ENCODE data around the gene MAP3K13.
A peak's percentile ranks its signal among the peaks of the same experiment; 100 is the strongest.
"Not testable (repeated sequence)": the region's sequence is repeated elsewhere in the genome, so short reads cannot be mapped to it uniquely, and the experiment has no call there.

The MAP3K13 gene

DNA sequence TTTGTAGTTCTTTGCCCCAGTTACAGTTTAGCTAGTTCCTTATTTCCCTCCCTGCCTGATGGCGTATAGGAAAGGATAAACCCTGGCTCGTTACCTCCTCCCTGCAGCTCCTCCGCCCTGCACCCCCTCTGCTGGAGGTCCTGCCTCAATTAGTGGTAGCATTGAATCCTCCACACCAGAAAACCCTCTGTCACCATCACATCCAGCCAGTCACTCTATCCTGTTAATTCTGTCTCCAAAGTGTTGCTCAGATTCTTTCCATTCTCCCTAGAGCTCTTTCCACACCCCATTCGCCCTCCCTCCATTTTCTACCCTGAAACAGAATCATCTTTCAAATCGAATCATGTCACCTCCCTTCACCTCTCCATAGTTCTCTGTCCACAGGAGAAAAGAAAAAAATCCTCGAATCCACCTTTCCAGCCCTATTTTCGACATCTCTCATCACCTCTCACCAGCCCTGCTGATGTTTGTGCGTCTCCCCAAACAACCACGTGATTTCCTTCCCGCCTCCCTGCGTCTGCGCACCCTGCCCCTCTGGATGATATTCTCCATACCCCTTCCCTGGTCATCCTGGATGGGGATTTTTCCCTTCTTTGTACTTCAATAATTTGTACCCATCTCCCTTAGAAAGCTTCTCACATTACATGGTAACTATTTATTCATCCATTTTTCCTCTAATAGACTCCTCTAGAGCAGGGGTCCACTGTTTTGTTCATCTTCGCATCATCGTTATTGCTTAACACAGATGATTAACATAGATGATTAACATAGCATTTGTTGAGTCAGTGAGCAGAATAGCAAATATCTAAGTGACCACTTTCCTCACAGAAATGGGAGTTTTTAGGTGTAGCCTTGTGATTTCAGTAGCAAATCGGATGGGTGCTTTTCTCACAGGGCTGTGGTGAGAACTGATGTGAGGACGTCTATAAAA, 37.1 kb downstream of the MAP3K13 start:
- DNase-seq = no peak

DNA sequence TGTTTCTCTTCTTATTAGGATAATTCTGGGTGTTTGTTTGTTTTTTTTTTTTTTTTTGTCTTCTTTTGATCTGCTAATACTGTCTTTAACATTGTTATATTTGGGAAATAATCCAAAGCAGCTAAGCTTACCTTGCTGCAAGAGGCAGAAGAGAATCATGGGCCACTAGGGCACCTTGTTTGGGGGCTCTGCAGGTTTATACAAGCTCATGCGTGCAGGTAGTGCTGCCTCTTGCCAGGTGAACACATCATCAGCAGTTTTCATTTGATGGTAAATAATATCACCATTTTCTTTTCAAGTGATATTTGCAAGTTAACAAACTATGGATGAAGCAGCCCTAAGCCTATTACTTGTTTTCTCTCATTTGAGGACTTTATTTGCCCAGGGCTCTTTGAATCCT, 37.9 kb downstream of the MAP3K13 start:
- DNase-seq = no peak

DNA sequence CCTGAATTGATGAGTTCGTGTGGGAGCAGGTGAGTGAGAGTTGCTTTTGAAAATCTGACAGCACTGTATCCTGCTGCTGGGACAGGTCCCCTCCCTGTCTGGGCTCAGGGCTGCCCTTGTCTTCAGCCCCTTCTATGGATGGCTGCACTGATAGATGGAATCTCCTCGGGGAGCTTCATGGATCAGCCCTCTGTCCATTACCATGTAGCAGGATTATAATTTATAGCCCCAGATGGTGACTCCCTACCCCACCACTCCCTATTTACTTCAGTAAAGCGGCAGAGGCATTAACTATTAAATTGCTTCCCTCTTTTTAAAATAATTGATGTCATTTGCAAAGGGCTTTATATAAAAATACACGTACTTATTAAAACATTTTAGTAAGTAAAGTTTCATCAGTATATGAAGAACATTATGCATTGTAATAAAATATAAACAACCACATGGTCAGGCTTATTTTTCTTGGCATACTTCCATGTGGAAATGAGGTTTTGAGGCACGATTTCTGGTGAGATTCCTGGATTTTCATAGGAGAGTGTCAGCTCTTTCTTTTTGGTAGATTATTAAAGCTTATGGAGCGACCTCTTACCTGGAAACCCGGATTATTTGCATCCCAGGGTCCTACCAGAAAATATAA, 38.5 kb downstream of the MAP3K13 start:
- no peak for DNase-seq

DNA sequence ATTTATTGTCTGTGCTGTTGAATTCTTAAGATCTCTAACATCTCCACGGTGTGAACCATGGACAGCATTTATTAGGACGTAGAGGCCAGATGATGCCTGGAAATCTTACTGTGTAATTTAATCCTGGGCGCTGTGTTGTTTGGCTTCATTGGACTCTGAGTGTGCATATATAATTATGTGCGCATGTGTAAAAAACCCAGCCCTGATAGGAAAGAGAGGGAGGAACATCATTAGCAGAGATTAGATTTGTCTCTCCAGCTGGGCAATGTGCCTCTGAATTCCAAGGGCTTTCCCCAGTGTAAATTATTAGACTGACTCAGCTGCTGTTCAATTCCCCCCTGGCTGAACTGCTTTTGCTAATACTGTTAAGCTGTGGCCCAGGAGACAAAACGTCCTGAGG, 39.6 kb downstream of the MAP3K13 start:
- DNase-seq = no peak

DNA sequence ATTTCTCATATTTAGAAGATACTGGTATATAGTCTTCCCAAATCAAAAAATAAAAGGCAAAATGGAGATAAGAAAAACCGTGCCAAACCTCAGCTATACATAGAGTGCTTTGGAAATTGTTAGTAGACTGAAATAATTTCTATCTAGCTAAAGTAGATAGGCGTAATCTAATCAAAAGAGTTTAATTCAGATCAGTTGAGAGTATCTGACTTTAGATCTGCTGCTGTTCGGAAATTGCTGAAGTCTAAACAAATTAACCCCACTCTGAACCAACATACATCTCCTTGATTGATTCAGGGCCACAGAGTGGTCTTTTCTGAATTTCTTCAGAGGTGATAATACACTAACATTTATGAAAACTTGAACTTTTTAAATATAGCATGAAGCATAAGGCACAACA, 40.1 kb downstream of the MAP3K13 start:
- DNase-seq = no peak

DNA sequence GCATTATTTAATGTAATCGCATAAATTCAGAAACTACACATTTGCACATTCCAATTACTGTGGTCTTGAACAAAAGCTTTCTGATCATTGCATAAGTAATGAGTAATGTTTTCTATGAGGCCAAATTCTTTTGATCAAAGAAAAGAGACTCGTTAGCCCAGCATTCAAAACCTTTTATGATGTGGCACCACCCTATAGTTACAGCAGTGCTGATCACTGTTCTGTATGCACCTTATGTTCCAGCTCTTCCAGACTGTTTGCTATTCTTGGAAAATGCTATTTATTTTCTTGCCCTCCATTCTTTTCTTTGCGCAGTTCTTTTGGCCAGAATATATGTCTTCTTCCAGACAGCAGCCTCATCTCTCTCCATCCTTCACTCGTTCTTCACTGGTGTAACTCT, 42.3 kb downstream of the MAP3K13 start:
- DNase-seq = no peak

DNA sequence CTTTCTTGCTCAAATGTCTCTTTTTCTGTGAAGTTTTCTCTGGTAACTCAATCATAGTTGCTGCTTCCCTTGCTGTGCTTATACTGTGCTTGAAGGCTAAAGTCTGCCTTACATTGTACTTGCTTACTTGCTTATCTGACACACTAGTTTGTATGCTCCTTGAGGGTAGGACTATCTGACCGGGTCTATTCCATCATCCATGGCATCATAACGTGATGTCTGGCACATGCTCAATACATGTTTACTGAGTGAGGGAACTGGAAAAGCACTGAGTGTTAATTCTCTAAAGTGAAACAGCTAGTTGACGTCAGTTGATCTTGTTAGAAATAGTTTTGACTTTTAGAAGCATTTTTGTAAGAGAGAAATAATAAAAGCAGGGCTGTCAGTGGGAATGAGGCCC, 42.7 kb downstream of the MAP3K13 start:
- DNase-seq = no peak

DNA sequence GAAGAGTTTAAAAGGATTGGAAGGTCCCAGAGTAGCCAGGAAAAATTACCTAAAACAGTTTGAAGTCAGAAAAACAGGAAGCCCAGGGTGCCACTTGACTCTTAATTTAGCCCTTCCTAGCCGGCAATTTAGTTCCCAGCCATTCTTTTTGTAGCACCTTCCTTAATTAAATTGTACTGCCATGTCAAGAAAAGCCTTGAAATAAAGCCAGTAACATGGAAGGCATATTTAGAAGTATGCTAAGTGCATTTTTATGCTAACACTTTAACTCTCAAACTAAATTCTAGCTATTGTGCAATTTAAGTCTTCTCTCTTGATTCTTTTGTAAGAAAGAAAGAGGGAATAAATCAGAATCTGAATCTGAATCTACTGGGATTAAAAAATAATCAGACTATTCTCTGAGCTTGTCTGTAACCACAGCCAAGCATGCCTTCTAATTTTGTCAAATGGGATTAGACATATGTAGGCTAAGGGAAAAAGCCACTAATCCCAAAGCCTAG, 43.2 kb downstream of the MAP3K13 start:
- DNase-seq = no peak

DNA sequence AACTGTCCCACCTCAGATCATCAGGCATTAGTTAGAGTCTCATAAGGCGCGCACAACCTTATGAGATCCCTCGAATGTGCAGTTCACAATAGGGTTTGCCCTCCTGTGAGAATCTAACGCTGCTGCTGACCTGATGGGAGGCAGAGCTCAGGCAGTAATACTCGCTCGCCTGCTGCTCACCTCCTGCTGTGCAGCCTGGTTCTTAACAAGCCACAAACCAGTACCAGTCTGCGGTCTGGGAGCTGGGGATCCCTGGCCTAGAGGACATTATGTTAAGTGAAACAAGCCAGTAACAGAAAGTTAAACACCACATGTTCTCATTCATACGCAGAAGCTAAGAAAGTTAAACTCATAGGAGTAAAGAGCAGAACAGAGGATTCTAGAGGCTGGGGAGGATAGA, 47.0 kb downstream of the MAP3K13 start:
- no peak for DNase-seq

DNA sequence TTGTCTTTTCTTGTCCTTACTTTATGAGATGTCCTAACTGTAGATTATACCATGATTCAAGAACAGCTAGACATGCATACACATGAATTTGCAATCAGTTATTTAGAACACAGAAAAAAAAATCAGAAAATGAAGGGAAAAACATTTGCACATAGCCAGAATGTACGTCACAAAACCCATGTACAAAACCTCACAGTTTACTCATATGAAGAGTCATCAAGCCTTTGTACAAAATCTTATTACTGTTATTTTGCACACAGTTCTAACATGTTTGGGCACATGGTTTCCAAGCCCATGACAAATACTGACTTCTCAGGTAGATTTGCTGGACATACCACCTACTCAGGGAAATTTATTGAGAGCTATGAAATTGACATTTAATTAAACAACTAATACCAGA, 48.2 kb downstream of the MAP3K13 start:
- no peak for DNase-seq

DNA sequence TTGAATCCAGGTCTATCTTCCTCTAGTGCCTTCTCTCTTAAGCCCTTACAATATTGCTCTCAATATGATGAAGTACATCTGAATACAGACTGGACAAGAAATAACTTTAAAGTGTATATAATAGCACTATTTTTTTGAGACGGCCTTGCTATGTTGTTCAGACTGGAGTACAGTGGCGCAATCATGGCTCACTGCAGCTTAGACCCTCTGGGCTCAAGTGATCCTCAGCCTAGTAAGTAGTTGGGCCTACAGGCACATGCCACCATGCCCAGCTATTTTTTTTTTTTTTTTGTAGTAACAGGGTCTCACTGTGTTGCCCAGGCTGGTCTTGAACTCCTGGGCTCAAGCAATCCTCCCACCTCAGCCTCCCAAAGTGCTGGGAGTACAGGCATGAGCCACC, 53.6 kb downstream of the MAP3K13 start:
- no peak for DNase-seq

DNA sequence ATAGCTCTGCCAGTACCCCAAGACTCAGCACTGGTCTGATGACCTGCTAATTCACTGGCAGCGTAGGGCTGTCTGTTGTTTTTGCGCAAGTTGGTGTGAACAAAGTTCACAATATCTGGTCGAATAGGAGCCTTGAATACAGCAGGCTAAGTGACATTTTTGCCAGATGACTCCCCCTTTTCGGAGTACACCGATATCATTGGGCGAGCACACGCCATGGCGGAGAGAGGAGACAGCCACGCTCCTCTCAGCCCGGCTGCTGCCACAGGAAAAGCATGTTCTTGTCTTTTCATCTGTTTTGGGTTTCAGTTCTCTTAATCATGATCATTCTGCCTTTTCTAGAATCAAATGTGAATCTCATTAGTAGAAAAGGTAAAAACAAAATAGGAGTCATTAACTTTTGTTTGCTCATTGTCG, 55.6 kb downstream of the MAP3K13 start:
- not testable (repeated sequence) for DNase-seq

DNA sequence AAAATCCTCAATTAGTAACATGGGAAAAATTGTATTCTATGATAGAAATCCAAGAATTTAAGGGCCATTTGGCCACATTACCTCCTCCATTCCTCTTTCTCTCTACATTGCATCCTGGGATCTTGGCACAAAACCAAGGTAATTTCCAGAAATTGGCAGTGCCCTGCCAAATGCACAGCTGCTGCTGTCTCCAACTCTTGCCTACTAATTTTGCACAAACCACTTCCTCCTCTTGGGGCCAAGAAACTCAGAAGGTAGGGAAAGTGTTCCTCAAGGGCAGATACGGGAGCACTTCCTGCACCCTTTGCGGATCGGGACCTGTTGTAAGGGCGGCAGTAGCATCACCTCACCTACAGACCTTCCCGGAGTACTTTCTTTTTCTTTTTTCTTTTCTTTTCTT, 57.8 kb downstream of the MAP3K13 start:
- peak; percentile 4 to 5 for DNase-seq

DNA sequence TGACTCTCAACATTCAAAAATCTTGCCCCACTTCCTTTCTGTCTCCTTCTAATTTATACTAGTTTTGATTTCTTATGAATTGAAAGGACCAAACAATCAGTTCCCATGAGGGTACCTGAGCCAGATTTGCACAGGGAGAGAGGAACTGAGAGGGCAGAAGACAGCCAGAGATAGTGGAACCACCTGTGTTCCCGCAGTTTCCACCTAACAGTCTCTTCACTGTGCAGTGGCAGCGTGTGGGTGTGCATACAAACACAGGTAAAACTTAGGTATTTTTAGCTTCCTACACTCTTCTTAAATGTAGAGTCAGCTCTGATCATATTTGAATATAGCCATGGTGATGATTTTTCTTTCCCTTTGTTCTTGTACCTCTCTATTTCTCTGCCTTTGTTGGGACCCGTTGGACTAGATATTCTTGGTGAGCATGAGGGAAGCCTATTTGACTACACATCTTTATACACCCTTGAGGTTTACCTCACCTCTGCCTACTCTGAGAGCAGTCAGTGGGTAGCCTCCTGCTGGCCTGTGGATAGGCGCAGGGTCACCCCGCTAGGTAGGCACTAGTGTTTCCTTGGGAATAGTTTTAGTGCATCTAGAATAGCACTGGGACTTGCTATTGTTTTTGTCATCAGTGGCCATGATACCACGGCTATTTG, 58.8 kb downstream of the MAP3K13 start:
- DNase-seq = no peak

DNA sequence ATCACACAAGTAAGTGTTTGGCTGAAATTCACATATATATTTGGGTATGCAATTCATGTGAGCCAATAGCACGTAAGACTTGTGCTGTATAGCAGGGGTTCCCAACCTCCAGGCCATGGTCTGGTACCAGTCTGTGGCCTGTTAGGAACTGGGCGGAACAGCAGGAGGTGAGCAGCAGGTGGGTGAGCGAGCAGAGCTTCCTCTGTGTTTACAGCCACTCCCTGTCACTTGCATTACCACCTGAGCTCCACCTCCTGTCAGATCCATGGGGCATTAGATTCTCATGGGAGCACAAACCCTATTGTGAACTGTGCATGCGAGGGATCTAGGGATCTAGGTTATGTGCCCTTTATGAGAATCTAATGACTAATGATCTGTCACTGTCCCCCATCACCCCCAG, 59.7 kb downstream of the MAP3K13 start:
- DNase-seq = no peak

DNA sequence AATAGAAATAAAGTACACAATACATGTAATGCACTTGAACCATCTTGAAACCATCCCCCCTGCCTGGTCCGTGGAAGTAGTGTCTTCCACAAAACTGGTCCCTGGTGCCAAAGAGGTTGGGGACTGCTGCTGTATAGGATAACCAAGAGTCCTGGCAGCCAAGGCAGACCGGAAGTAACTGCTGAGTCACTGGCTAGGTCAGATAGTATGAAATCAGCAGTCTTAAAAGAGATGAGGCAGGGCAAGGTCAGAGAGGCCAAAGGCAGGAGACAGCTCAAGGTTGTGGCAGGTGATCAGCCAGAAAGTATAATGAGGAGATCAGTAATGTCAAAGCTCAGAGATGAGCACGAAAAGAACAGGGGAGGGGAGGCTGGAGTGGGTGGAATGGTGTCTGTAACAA, 60.2 kb downstream of the MAP3K13 start:
- DNase-seq = peak in 1 of 2 donors; percentile 2

DNA sequence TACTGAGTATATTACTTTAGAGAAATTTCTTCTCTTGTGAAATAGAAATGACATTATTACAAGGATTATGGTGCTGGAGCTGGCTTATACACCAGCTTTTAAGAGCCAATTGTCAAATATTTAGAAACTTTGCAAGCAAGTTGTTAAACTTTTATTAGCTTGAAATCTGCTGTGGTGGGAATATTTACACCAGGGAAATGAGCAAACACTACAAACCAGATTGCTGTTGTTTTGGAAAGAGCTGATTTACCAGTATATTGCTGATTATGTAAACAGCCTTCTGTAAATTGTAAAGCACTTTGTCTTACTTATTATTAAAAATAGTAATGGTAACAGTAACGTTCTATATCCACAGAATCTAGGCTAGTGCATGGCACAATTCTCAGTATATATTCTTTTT, 61.5 kb downstream of the MAP3K13 start:
- no peak for DNase-seq

DNA sequence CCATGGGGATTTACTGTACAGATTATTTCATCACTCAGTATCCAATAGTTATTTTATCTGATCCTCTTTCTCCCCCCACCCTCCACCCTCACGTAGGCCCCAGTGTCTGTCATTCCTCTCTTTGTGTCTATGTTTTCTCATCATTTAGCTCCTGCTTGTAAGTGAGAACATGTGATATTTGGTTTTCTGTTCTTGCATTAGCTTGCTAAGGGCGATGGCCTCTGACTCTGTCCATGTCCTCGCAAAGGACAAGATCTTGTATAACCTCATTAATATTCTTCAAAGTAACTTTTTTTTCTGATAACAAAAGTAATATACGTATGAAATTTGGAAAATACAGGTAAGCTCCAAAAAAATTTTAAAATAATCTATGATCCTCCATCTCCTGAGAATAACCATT, 67.4 kb downstream of the MAP3K13 start:
- DNase-seq = no peak

DNA sequence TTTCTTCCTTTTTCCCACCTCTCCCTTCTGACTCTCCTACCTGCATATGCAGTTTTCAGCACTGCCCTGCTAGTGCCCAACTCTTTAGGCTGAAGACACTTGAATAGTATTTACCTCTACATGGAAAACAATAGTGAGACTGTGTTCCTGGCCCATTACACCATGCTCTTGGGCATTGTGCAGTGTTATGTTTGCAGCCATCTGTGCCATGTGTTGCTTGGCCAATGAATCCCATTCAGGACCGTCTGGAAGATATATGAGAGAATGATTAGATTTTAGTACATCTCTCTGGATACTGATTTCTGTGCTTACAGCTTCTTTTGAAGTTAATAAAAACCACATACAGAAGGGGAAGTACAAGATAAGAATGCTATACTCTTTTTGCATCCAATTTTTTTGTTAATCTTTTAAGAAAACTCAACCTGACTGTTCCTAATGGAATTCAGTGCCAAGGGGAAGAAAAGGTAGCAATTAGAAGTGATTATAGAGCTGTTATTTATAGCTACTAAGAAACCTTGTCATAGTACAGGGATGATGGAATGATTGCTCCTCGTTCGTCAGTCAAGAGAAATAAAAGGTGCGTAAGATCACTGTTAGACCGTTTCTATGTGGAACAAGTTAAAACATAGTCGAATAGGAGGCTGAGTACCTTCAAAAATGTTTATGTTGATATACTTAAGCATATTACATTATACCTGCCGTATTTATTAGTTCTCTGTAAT, 77.0 kb downstream of the MAP3K13 start:
- DNase-seq = no peak

DNA sequence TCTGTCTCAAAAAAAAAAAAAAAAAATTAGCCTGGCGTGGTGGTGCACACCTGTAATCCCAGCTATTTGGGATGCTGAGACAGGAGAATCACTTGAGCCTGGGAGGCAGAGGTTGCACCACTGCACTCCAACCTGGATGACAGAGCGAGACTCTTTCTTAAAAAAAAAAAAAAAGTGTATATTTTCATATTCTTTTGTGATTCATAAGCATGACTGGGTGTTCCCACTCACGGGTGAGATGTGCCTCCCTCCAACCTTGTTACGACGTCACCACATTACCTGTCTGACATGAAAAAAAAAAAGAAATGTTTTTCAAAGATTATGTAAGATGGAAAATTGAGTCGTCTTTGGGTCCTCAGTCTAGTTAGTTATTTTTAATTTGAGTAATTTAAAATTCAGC, 79.1 kb downstream of the MAP3K13 start:
- DNase-seq = no peak

DNA sequence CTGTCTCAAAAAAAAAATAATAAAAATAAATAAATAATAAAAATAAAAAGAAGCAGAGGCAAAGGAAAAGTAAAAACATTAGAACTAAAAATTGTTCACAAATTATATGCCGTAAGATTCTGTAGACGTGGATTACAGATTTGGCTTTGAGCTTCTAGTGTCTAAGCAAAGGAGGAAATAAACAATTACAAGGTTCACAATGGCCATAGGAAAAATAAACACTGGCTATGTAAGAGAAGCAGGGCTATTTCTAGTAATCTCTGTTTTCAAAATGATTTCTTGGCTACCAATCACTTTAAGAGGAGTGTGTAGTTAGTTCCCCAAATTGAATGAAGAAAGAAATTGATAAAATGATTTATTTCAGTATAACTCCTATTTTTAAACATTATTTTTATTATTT, 81.4 kb downstream of the MAP3K13 start:
- DNase-seq = no peak

DNA sequence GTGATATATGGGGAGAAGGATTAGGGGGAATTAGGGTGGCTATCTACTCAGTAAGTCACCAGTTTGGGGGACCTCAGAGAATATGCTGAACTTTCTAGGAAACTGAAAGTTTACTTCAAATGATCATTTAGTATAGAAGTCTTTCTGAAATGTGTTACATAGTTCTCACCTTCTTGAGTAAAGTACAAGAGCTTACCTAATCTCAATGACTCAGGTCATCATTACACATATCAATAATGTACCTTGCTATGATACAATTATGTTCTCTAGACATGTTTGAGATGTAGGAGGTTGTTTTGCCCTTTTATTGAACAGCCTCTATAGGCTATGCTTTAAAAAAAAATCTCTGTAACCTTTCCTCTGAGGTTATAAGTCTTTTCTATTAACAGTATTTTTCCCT, 85.2 kb downstream of the MAP3K13 start:
- no peak for DNase-seq

DNA sequence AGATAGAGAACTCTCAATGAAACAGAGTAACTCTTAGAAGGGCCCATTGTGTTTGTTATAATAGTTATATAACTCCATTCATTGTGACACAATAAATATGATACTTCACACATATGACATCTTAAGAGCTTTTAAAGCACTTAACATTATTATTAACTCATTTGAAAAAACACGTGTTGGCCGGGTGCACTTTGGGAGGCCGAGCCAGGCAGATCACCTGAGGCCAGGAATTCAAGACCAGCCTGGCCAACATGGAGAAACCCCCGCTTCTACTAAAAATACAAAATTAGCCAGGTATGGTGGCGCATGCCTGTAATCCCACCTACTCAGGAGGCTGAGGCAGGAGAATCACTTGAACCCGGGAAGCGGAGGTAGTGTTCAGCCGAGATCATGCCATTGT, 88.5 kb downstream of the MAP3K13 start:
- DNase-seq = not testable (repeated sequence)
